GM18951 (cell line): Measurements from ENCODE around the gene BRSK2.

Experiments
- POLR2A ChIP-seq: IDR thresholded peaks from 4 replicates; pipeline ENCODE4 v1.6.1; 2011; ENCODE audit warnings: mild to moderate bottlenecking; ENCODE audit not compliant: insufficient read length, insufficient read depth; ENCODE audit errors: extremely low read depth
- in situ Hi-C: fragments of 300-500 bp; cut with MboI; formaldehyde crosslinking; loops from one replicate; pipeline ENCODE4 v1.12.0; 2022; ENCODE audit warnings: low sequenced_read_pairs, mixed read lengths, inconsistent platforms; ENCODE audit not compliant: unreplicated experiment

The BRSK2 gene

GRCh38 chr11:1500466-1501420 lies 111.0 kb downstream of the BRSK2 start:
- no peak for TF ChIP-seq POLR2A
- in situ Hi-C loops = no loop called here

GRCh38 chr11:1501421-1502167 lies 111.9 kb downstream of the BRSK2 start:
- no peak for TF ChIP-seq POLR2A
- in situ Hi-C loops = no loop called here

GRCh38 chr11:1502168-1502953 lies 112.6 kb downstream of the BRSK2 start:
- in situ Hi-C loops = no loop called here
- no peak for TF ChIP-seq POLR2A

- no peak for TF ChIP-seq POLR2A
- in situ Hi-C loops = no loop called here
Observed at GRCh38 chr11:1502954-1503707, 113.4 kb downstream of the BRSK2 start.

GRCh38 chr11:1503708-1504104 lies 114.0 kb downstream of the BRSK2 start:
- no peak for TF ChIP-seq POLR2A

GRCh38 chr11:1504138-1504537 lies 114.4 kb downstream of the BRSK2 start:
- no peak for TF ChIP-seq POLR2A
- in situ Hi-C loops = no loop called here

More at GRCh38 chr11:1503708-1504104, 114.0 kb downstream of the BRSK2 start:
- in situ Hi-C loops = no loop called here

GRCh38 chr11:1504581-1505290 lies 115.0 kb downstream of the BRSK2 start:
- TF ChIP-seq POLR2A = no peak
- in situ Hi-C loops = no loop called here

GRCh38 chr11:1505480-1505879 lies 115.7 kb downstream of the BRSK2 start:
- TF ChIP-seq POLR2A = no peak
- in situ Hi-C loops = no loop called here

GRCh38 chr11:1506981-1507380 lies 117.2 kb downstream of the BRSK2 start:
- in situ Hi-C loops = no loop called here
- no peak for TF ChIP-seq POLR2A

- no peak for TF ChIP-seq POLR2A
- in situ Hi-C loops = no loop called here
Observed at GRCh38 chr11:1507381-1508140, 117.8 kb downstream of the BRSK2 start.

GRCh38 chr11:1508491-1508891 lies 118.8 kb downstream of the BRSK2 start:
- in situ Hi-C loops = no loop called here
- no peak for TF ChIP-seq POLR2A
